Muscle of arm (tissue), 12 donors: Measurements from ENCODE around the gene PPP4R3B. TPM values are rescaled to one million over a fixed set of nuclear protein-coding genes. Genes with fewer than 3 reads are reported as not detected.
"Not testable (repeated sequence)": the region's sequence is repeated elsewhere in the genome, so short reads cannot be mapped to it uniquely, and the experiment has no call there.

Experiments used
- DNase-seq: peaks from one replicate; pipeline ENCODE4 v3.0.0-alpha.2; 2013
- polyA plus RNA-seq, 12 donors: library from polyadenylated mRNA; unstranded; fragments of 120-200 nt; gene quantifications; one replicate each; pipeline ENCODE4 v1.2.1, GENCODE V29; 2013; ENCODE audit not compliant: insufficient read length in 12 of 12

Gene PPP4R3B
- polyA plus RNA-seq, 12 donors: 37.0 to 59.7 (median 47.5) TPM; not detected in 1

DNA sequence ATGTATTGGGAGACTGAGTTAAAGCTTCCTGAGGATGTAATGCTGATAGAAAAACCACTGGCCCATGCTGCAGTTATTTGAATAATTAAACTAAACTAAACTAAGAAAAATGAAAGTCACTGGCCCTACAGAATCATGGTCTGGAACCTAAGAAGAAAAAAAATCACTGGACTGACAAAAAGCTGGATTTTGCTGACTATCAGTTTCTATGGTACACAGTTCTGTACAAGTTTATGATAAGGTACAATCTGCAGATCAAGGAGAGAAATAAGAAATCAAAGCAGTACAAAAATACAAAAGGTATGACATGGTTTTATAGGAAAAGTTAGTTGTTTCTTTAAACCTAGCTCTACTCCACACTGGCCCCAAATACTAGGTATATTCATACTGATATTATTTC is 15.6 kb downstream of the PPP4R3B start:
- DNase-seq: no peak

DNA sequence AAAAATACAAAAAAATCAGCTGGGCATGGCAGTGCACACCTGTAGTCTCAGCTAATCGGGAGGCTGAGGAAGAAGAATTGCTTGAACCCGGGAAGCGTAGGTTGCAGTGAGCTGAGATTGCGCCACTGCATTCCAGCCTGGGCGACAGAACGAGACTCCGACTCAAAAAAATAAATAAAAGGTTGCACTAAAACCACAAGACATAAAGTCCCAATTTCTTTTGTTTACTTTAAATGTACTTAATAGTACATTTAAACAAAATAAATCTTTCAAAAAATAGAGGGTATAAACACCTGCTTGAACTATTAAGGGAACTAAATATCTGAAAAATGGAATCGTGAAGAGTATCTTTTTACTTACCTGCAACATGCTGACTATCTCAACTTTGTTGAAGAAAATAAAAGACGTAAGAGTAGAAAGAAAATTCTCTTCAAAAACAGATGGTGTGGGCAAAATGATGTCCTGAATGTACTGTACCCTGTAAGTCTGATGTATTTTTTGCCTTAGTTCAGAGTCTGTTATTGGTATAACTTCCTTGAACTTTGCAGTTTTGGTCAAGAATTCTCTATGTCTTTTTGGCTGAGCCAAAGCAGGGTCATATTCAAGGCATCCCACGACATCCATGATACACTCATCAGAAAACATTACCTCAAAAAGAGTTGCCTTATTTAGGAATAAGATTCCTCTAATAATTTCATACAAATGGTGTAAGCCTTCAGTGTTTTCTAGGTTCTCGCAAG is 19.2 kb downstream of the PPP4R3B start:
- no peak for DNase-seq

GRCh38 chr2:55596795-55597194 is 20.6 kb downstream of the PPP4R3B start:
- not testable (repeated sequence) for DNase-seq

- DNase-seq: no peak
These were observed 21.9 kb downstream of the PPP4R3B start for GRCh38 chr2:55595536-55595935.

DNA sequence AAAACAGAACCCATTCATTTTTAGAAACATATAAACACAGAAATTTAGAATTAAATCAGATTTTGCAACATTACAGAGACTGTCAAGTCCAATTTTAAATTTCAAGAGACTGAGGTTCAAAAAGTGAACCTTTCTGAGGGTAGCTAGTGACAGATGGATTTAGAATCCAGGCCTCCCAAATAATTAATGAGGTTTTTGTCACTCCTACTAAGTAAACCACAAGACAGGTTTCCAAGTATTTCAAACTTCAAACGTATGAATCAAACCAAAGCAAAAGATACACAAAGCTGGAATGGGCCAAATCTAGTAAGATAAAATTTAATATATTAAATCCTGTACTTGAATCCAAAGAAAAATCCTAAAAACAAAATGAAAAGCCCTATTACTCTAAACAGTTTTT is 25.3 kb downstream of the PPP4R3B start:
- DNase-seq: no peak

DNA sequence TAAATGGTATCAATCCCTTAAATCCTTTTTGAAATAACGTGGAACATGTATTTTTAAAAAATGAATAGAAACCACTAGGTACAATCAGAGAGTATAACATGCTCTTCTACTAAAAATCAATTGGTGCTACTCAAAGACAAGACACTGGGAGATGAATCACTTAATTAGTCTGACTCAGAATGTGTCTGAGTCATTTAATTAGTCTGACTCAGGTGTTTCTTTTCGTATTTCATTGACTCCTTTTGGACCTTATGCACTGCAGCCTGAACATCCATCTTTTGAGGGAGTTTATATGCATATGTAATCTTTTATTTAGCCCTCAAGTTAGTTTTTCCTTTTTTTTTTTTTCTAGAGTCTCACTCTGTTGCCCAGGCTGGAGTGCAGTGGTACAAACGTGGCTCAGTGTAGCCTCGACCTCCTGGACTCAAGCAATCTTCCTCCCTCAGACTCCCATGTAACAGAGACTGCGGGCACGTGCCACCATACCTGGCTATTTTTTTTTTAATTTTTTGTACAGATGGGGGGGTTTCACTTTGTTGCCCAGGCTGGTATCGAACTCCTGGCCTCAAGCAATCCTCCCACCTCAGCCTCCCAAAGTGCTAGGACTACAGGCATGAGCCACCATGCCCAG is 26.5 kb downstream of the PPP4R3B start:
- DNase-seq: no peak

DNA sequence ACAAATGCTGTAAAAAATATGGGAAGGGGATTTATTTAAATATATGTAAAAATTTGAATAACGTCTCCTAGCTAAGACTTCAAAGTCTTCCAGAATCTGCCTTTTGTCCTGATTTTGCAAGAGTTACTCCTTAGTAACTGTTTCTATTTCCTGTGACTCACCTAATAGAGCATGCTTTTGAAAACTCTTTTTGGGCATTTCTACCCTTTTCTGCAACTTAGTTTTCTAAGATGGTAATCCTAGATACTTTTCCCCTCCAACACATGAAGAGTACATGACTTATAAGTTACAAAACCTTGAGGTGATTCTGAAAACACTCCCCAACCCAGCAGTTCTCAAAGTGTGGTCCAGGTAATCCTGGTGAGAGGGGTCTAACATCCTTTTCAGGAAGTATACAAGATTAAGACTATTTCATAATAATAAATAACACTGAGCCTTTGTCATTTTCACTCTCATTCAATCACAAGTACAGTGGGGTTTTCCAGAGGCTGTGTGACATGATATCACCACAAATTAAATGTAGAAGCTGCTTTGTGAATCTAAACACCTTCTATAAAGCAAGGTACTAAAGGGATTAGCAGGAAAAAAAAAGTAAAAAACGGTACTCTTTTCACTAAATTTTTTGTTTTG is 31.9 kb downstream of the PPP4R3B start:
- no peak for DNase-seq

GRCh38 chr2:55581874-55582547 is 35.4 kb downstream of the PPP4R3B start:
- DNase-seq: no peak

DNA sequence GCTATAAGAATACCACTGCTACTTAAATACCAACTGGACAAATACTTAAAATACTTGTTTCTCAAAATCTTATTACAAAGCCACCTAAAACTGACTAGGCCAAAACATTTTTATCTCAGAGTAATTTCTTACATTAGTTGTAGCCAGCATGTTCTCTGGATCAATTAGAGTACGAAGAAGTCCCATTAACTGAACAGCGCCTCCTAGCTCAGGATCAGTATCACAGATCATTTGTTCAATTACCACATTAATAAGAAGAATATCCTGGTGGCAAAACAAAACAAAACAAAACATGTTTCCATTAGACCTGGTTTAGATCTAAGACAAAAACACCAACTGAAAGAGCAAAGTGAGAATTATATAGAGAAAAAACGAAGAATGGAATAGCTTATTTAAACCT is 36.0 kb downstream of the PPP4R3B start:
- no peak for DNase-seq

GRCh38 chr2:55569002-55569401 is 48.4 kb downstream of the PPP4R3B start:
- not testable (repeated sequence) for DNase-seq

GRCh38 chr2:55567298-55567697 is 50.1 kb downstream of the PPP4R3B start:
- no peak for DNase-seq

DNA sequence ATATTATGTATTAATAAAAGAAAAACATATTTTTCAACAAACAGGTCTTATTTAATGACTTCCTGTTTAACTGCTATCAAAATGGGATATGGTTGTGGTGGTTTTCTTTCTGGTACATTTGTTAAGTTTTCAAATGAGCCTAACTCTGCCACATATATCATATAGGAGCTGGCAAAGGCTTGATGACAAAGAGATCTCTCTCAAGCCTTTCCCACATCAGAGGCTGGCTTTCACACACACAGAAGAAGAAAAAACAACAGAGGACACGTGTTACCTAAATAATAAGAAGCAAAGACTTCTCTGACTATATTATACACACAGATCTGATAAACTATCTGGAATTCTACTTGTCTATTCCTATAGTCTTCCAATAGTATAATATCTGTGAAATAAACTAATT is 51.8 kb downstream of the PPP4R3B start:
- DNase-seq: no peak

GRCh38 chr2:55560855-55561254 is 56.6 kb downstream of the PPP4R3B start:
- no peak for DNase-seq

- no peak for DNase-seq
These were observed 60.6 kb downstream of the PPP4R3B start for GRCh38 chr2:55556809-55557208.

DNA sequence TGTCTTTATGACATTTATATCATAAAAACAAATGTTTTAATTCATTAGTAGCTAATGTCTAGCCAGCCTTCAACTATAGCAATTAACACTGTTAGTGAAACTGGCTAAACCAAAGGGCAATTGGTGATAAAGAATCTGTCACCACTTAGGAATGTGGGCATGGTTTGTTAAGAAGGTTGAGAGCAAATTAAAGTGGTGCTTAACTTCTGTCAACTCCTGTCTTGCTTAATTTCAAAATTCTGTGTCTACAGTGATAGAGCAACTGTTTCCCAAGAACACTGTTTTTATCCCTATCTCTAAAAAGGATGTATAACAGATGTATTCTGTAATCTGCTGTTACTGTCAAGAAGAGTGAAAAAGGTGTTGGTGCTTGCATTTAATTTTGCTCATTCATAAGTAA is 61.4 kb downstream of the PPP4R3B start:
- no peak for DNase-seq

DNA sequence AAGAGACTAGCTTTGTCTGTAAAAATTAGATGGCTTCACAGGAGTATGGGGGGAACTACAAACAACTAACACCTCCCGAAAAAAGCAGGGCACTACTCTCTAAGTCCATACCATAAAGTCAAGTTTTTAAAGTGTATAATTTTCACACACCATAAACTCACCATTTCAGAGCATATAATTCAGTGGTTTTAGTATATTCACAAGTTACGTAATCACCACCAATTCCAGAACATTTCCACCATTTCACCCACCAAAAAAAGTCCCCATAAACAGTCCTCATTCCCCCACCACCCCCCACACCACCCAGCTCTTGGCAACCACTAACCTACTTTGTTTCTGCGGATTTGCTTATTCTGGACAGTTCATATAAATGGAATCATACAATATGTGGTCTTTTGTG is 64.1 kb downstream of the PPP4R3B start:
- no peak for DNase-seq

DNA sequence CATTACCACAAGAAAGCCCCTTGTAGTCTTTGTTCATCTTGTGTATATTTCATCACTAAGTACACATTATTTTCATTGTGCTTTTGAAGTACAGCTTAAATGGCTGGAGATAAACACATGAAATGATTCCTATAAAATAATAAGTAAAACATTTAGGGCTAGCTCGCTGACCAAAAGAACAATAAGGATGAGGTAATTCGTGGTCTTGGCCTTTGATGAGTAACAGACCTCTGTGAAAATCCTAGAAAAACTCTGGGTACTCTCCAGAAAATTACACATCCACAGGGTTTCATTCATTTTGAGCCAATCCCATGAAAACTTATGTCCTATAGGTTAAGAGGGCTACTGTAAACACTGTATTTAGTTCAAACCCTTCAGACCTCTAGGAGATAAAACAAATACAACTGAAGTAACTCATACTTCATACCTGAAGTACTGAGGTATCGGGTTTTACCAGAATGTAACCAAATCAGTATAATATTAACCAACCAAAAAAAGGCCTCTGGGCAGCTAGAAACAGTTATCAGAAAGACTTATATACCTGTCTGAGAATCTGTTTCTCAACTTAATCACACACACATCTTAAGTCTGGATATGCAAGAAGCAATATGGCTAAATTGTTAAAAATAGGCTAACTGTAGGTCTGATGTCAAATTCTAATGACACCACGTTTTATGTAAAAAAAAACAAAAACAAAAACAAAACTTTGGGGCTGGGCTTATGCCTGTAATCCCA is 66.9 kb downstream of the PPP4R3B start:
- peak; percentile 4 for DNase-seq

DNA sequence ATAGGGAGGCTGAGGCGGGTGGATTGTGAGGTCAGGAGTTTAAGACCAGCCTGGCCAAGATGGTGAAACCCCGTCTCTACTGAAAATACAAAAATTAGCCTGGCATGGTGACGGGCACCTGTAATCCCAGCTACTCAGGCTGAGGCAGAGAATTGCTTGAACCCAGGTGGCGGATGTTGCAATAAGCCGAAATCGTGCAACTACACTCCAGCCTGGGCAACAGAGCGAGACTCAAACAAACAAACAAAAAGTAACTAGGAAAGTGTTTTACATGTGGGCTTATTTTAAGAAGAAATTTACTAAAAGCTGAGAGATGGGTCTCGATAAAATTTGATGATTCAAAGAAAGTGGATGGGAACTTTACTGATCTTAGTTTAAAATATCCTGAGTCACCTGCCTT is 69.7 kb downstream of the PPP4R3B start:
- DNase-seq: not testable (repeated sequence)

GRCh38 chr2:55547001-55547400 is 70.4 kb downstream of the PPP4R3B start:
- no peak for DNase-seq

DNA sequence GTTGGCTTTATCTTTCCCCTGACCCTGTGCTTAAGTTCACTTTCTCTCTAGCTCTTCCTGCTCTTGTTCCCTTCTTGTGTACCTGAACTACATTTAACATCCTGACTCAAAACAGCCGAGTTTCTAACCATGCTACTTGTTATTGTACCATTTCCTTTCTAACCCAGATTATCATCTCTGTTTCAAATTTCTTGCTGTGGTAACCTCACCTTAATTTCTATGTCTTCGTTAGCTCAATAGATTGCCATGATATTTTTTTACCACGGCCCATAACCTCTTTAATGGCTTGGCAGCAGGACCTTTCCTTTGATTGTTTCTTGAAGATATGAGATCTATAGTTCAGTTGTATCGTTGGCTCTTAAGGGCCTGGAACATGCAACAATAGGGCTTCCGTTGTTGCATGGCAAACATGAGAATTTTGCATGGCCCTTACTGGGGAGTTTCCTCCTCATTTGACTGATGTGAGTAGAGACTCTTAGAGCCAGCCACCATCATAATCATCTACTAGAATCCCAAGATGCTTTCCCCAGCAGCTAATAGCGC is 86.8 kb downstream of the PPP4R3B start:
- no peak for DNase-seq

DNA sequence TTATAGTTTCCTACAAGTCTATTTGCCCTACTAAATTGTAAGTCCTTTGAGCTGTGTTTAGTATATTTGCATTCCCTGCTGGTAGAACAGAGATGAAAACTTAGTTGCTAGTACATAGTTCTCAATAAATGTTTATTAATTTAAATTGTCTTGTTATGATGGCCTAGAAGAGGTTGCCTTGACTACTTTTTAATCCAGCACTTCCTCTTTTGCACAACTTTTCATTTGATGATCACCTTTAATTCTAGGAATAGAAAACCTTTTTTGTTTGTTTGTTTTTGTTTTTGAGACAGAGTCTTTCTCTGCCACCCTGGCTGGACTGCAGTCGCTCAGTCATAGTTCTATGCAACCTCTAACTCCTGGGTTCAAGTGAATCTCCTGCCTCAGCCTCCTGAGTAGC is 91.2 kb downstream of the PPP4R3B start:
- no peak for DNase-seq
